Transverse colon (tissue), 3 donors: ENCODE data around the gene PIP5K1B.

Experiments
- CTCF ChIP-seq, 5 experiments: fragments of 200-600 bp in 3 of 5; fragments of 450-650 bp in 2 of 5; sonication (generic) in 3 of 5; IDR thresholded peaks; 1 replicate in 2 of 5; 2 replicates in 3 of 5; pipeline ENCODE4 v1.5.1; 2016 to 2017; ENCODE audit warnings: antibody characterized with exemption in 5 of 5, inconsistent platforms in 3 of 5, mild to moderate bottlenecking in 2 of 5, moderate library complexity in 1 of 5
- POLR2A ChIP-seq: fragments of 450-650 bp; IDR thresholded peaks from one replicate; pipeline ENCODE4 v1.6.1; 2016; ENCODE audit warnings: antibody characterized with exemption, mild to moderate bottlenecking, moderate library complexity

- TF ChIP-seq CTCF (IDR thresholded peaks at IDR 0.05) (no peak), POLR2A (no peak)
These were observed 248.7 kb downstream of the PIP5K1B start for GRCh38 chr9:68953771-68954170.
